GM19438 (cell line): ENCODE measurements around the gene ABCB11.

Experiments
- ATAC-seq: cut with Tn5 transposase; IDR thresholded peaks from one replicate; pipeline ENCODE4 v1.9.1; 2021; ENCODE audit warnings: low read depth; ENCODE audit not compliant: unreplicated experiment

Gene ABCB11

DNA sequence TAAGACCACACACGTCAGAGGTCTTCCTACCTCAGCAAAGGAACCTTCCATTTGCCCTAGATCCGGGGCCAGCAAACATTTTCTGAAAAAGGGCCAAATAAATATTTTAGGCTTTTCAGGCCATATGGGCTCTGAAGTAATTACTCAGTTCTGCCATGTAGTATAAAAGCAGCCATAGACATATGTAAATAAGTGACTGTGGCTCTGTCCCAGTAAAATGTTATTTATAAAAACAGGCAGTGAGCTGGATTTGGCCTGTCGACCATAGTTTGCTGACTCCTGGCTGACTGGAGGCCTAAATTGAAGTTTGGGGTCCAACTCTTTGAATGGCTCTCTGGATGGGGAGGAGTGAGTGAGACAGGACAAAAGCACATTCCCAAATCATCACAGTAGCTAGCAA, 49.5 kb downstream of the ABCB11 start:
- no peak for ATAC-seq

DNA sequence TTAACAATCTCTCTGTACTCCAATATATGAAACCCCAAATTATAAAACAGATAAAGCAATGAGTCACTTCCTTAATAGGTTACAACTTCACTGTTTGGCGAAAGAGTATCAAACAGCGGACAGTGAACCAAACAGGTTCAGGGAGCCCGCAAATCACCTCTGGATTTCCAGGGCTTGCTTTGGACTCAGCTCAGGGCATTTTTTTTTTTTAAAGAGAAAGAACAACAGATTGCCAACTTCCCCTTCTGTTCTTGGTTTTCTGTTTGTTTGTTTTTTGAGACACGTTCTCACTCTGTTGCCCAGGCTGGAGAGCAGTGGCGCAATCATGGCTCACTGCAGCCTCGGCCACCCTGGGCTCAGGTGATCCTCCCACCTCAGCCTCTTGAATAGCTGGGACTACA, 52.7 kb downstream of the ABCB11 start:
- no peak for ATAC-seq

DNA sequence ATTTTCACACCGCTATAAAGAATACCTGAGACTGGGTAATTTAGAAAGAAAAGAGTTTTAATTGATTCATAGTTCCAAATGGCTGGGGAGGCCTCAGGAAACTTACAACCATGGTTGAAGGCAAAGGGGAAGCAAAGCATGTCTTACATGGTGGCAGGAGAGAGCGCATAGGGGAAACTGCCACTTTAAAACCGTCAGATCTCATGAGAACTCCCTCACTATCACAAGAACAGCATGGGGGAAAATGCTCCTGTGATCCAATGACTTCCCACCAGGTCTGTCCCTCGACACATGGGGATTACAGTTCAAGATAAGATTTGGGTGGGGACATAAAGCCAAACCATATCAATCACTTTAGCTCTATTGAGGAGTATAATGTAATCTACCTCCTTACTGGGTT, 53.5 kb downstream of the ABCB11 start:
- no peak for ATAC-seq

DNA sequence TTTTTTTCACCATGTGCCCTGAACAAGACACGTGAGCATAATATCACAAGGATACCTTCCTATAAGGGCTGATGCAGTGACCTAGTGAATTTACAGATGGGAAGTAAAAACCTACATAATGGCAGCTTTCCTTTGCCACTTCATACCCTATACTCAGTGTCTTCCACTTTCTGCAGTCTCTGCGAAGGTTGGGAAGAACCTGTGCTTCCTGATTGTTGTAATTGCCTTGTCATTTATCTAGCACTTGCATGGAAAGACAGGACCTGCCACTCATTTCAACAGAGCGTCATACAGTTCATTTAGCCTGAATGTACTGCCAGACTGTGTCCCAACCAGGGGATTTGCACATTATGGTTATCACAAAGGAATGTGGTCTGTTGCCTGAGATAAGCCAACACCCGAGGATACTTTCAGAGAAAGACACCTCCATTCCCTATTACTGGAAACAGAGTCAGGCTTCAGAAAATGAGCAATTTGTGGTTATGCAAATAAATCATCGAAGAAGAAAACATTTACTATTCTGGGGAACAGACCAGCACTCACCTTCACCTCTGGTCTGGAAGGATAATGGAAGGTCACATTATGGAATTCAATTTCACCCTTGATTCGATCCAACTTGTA, 55.0 kb downstream of the ABCB11 start:
- no peak for ATAC-seq

DNA sequence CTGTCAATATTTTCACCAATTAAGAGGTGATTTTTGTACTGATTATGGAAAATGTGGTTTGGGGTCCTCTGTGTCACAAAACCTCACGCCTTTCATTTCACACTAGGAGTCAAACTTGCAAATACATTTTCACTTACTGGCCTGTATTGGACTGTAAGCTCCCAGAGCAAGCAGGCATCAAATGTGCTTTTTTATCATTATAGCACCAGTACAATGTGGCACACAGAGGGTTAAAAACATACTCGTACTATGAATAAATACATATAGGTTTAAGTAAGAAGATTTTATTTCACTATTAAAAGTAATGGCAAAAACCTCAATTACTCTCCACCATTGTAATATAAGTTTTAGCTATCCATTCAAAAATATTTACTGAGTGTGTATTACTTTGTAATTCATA, 56.7 kb downstream of the ABCB11 start:
- no peak for ATAC-seq

DNA sequence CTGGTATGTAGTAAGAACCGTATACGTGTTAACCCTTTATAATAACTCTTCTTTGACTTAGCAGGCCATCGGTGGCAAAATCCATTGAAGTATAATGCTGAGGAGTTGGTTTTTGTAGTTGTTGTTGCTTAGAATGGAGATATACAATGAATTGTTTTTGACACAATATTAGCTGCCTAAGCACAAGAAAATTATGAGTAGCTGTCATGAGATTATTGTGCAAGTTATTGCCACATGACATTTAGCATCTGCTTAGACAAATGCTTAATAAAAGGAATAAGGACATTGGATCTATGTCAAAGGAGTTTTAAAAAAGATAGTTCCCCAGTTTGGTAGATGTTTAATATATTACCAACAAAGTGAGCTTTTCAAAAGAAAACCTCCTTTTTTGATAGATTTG, 59.9 kb downstream of the ABCB11 start:
- ATAC-seq = no peak

DNA sequence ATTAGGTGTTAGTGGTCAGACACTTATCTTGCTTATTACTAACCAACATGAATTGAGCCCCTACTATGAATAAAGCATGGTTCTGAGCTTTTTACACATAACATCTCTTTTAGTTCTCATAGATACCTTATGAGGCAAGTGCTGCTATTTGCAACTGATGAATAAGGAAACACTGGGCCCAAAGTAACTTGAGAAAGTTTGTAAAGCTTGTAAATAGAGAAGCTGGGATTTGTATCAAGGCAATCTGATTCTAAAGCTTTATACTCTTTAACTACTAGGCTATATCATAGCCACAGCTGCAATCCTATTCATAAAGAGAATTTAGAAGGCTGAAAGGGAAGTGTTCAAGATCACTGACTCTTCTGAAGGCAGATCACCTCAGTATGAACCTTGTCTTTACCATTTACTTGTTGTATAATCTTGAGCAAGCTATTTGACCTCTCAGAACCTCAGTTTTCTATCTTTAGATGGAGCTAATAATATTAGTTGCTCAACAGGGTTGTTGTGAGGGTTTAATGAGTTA, 60.4 kb downstream of the ABCB11 start:
- no peak for ATAC-seq

DNA sequence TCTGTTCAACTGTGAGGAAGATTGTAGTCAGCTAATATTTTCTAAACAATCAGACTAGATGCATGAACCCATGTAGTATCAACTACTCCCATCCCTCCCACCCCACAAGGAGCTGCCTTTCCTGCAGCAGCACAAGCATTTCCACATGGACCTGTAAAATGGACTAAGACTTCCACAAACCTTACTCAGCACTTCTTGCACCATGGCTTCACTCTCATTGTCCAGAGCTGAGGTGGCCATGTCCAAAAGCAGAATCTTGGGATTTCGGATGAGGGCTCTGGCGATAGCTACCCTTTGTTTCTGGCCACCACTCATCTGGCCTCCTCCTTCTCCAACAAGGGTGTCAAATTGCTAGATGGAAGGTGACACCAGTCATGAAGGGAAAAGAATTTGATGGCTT, 61.3 kb downstream of the ABCB11 start:
- no peak for ATAC-seq

DNA sequence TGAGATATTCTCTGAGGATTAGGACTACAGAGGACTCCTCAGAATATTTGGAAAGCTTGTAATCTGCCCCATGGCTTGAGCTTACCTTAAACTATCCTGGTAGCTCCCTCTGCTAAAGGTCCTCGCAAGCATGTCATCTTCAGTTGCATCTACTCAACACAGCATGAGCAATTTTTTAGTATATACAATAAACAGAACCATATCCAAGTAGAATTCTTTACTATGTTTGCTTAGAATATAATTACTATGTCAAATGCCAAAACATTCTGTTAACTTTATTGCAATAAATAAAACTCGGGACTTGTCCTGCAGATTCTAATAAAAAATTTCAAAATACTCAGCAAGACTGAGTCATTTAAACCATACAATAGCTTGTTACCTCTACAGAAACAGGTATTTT, 62.8 kb downstream of the ABCB11 start:
- ATAC-seq = no peak

DNA sequence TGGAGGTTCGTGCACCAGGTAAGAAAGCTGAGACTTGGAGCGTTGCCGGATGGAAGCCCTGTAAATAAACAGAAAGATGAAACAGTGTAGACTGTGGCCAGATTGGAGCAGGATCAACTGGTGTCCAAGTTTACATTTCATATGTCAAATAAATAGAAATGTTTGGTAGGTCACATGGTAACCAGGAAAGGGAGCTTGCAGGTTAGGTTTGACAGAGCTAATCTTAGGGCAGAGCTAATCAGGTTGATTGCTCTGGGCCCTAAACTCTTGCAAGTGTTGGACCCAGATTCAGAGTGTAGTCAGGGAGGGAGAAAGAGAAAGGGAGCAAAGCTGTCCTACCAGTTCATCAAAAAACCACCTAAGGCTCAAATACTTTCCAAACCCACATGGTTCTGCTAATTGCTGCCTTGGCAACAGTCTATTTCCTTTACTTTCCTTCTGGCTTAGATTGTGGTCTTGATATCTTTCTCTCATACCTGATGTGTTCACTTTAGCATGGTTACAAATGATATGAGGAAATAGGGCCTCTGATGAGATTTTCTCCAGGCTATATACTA, 66.8 kb downstream of the ABCB11 start:
- ATAC-seq = no peak

DNA sequence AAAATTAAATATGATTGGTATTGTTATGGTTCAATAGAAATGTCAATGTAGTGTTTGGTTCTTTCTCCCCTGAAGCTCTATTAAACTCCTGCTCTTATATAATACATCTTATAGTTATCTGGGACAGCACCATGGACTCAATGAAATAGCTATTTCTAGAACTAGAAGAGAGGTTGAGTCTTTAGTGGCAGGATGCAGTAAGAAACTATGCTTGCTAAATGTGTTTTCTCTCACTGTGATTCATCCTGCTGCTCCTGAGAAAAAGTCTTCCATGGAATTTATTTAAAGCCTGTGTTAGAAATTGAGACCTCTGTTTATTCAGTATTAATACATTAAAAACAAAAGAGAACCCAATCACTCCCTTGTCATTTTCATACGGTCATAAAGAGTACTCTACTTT, 68.5 kb downstream of the ABCB11 start:
- no peak for ATAC-seq

DNA sequence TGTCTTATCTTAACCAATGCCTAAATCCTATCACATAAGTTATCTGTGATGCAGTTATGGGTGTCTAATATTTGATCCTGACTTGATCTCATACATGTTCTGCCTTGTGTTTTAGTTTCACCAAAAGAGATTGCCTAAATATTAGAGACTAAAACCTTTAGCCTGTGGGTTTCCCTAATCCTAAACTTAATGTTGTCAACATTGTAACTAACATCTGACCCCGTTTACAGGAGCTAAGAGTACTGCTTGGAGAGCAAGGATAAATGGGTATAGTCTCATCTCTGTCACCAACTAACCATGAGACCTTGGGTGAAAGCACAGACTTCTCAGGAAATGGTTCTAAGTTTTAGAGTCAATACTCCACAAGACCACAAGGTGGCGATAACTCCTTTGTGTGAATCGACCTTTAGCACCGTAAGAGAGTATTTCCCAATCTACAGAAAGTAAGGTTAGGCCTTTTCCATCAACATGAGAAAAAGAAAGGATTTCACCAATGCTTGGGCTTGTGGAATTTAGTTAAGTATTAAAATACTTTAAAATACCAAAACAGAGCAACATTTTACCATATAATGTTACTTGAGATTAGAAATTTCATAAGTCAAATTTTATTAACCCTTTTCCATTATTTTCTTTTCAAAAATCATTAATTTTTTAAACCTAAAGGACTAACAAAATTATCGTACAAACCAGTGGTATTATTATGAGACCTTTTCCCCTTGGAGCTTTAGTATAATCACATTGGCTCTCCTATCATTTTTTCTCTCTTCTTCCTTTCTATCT, 69.5 kb downstream of the ABCB11 start:
- ATAC-seq = no peak

DNA sequence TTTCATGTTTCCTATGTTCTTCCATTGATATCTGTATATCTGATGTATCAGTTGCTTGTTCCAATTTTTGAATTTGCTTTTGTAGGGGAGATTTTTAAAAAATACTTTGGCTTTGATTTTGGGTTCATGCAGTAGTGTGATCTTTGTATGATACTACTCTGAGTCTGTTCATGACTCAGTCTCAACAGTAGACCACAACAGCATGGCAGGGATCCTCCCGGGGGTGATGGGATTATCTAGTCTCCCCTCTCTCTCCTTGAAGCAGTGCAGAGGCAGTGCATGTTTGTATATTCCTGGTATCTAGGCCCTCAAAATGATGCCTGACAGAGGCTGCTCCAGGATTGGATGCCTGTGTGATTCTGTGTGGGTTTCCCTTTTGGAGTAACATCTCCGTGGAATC, 74.7 kb downstream of the ABCB11 start:
- no peak for ATAC-seq

DNA sequence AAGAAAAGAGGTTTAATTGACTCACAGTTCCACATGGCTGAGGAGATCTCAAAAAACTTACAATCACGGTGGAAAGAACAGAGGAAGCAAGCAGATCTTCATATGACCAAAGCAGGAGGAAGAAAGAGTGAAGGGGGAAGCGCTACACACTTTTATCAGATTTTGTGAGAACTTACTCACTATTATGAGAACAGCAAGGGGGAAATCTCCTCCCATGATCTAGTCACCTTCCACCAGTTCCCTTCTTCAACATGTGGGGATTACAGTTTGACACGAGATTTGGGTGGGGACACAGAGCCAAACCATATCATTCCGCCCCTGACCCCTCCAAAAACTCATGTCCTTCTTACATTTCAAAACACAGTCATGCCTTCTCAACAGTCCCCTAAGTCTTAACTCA, 75.8 kb downstream of the ABCB11 start:
- no peak for ATAC-seq

DNA sequence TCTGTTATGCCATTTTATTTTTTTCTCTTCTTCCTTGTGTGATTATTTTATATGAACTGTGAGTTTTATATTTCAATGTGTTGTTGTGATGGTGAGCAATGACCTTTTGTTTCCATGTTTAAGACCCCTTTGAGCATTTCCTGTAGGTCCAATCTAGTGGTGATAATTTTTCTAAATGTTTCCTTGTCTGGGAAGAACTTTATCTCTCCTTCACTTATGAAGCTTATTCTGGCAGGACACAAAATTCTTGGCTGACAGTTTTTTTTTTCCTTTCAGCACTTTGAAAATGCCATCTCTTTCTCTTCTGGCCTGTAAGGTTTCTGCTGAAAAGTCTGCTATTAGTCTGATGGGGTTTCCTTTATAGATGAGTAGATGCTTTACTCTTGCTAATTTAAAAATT, 76.9 kb downstream of the ABCB11 start:
- ATAC-seq = no peak

DNA sequence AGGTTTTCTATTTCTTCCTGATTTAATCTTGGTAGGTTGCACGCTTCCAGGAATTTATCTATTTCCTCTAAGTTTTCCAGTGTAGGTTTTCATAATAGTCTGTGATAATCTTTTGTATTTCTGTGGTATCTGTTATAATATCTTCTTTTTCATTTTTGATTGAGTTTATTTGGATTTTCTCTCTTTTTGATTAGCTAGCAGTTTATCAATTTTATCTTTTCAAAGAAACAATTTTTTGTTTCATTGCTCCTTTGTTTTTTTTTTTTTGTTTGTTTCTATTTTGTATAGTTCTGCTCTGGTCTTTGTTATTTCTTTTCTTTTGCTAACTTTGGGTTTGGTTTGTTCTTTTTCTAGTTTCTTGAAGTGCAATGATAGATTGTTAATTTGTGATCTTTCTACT, 78.7 kb downstream of the ABCB11 start:
- ATAC-seq = no peak

DNA sequence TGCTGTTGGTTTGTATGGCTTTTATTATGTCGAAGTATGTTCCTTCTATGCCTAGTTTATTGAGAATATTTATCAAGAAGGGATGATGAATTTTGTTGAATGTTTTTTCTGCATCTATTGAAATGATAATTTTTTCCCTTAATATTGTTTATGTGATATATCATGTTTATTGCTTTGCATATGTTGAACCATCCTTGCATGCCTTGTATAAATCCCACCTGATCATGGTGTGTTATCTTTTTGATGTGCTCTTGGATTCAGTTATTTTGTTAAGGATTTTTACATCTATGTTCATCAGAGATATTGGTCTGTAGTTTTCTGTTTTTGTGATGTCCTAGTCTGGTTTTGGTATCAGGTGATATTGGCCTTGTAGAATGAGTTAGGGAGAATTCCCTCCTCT, 79.3 kb downstream of the ABCB11 start:
- no peak for ATAC-seq

DNA sequence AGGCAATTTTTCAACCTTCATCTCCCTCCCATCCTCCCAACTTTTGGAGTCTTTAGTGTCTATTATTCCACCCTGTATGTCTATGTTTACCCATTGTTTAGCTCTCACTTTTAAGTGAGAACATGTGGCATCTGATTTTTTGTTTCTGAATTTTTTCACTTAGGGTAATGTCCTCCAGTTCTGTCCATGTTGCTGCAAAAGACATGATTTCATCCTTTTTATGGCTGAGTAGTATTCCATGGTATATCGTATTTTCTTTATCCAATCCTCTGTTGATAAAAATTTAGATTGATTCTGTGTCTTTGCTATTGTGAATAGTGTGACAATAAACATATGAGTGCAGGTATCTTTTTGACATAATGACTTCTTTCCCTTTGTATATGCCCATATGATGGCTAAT, 81.8 kb downstream of the ABCB11 start:
- no peak for ATAC-seq

DNA sequence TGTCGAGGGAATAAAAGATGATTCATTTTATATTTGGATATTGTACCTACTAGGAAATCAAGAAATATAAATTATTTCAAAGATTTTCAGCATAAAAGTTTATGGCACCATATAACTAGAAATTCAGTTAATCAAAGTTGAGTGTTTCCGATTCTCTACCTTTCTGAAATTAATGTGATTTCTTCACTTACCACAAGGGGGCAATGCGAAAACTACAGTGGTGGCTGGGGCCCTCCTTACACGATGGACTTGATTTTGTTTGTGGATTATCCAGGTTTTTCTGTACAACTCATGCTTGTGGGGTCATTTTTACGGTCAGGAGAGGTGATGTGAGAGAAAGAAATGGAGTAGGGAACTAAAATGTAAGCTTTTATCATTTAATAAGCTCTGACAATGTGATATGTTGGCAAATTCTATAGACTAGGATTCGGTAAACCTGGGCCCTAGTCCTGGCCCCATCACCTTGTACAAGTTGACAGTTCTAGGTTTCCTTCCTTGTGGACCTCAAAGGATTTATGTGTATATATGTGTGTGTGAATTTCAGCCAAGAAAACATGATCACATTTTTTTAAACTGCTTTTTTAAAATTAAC, 82.4 kb downstream of the ABCB11 start:
- ATAC-seq = no peak

DNA sequence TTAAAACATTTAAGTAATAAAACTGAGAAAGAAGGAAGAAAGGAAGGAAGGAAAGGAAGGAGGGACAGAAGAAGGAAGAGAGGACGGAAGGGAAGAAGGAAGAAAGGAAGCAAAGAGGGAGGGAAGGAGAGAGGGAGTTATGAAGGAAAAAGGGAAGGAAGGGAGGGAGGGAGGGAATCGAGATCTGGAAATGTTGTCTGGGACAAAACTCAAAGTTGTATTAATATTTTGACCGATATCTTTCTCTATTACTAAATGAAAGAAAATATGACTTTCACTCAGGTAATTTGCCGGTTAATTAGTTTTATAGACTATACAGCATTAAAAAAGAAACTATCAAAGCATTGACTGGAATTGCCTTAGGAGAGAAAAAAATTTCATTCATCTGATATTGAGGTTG, 85.6 kb downstream of the ABCB11 start:
- ATAC-seq = no peak

DNA sequence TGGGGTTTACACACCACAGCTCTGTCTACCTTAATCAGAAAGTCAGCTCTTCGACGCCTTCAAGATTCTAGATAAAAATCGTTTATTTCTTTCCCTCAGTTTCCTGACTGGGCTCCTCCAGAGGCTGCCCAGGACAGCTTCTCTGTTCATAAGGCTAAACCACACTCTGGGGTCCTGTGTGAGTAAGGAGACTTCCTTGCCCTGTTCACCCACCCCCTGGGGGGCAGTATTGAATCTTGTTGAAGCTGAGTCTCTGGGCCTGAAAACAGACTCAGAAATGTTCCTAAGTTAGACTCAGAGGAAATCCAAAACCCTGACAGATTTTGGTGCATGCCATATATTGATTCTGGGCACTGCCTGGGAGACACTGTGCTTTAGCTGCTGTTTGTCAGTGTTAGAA, 87.1 kb downstream of the ABCB11 start:
- no peak for ATAC-seq

DNA sequence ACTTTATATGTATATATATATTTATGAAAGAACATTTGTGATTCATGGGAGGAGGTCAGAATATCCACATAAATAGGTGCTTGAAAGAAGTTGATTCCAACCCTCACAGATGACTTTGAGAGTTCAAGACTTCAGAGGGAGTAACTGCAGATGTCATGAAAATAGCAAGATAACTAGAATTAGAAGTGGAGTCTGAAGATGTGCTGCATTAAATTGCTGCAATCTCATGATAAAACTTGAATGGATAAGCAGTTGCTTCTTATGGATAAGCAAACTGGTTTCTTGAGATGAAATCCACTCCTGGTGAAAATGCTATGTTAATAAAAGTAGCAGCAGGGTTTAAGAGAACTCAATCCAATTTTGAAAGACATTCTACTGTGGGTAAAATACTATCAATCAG, 89.8 kb downstream of the ABCB11 start:
- no peak for ATAC-seq
